ENCODE results near the gene DCAF12L1. TPM values are rescaled to one million over a fixed set of nuclear protein-coding genes. Genes with fewer than 3 reads are reported as not detected.

Gene DCAF12L1
- 0.52 TPM for polyA plus RNA-seq (2013, experiment 1 of 2)
- 0.48 TPM for polyA plus RNA-seq (2013, experiment 2 of 2)

GRCh38 chrX:126552313-126553022, at the start of gene DCAF12L1:
TSS of gene DCAF12L1 (minus strand) at chrX:126552814. CDS start at chrX:126552608, 206 bp downstream.
- peaks cover 0 to 2% (median 0%) of the 10 kb centered on the region in 3 experiments for H3K27me3 ChIP-seq (ENCODE audit: control insufficient read depth in 3 of 3, insufficient read depth in 3 of 3, low read depth in 1 of 3, low read length in 3 of 3)
- no peak within 1 kb of the TSS for H4K8ac ChIP-seq (ENCODE audit: low read depth, low read length)
- DNase-seq (ENCODE audit: low spot score), result peak; percentile 0
- H2AFZ ChIP-seq (ENCODE audit: low read length), result no peak within 1 kb of the TSS
- peak within 1 kb of the TSS; percentile 73 for H2BK12ac ChIP-seq (ENCODE audit: low read length)
- peak within 1 kb of the TSS; percentile 40 for H3K4me2 ChIP-seq (ENCODE audit: insufficient read depth, low read length, poor library complexity, severe bottlenecking)
- no peak within 1 kb of the TSS for H2AK5ac ChIP-seq (ENCODE audit: low read depth, low read length)
- H3K36me3 ChIP-seq (replicated peaks in 1 of 2; ENCODE audit: control insufficient read depth in 2 of 2, insufficient read depth in 2 of 2, low read length in 2 of 2), result no peaks in the 10 kb centered on the region
- H2BK120ac ChIP-seq (ENCODE audit: low read depth, low read length), result peak within 1 kb of the TSS; percentile 31
- H3K14ac ChIP-seq (ENCODE audit: low read length), result peak within 1 kb of the TSS; percentile 82
- H3K18ac ChIP-seq (ENCODE audit: low read length), result peak within 1 kb of the TSS; percentile 87
- H3K27ac ChIP-seq (replicated peaks; ENCODE audit: low read length), result no peak within 1 kb of the TSS
- H3K23ac ChIP-seq (ENCODE audit: low read depth, low read length, poor library complexity), result no peak within 1 kb of the TSS
- H4K91ac ChIP-seq (ENCODE audit: low read depth, low read length, poor library complexity), result no peak within 1 kb of the TSS
- H2BK15ac ChIP-seq (ENCODE audit: low read length), result no peak within 1 kb of the TSS
- no peak within 1 kb of the TSS for H2BK5ac ChIP-seq (ENCODE audit: low read length)
- WGBS, 2 donors (ENCODE audit: extremely low coverage in 2 of 2, insufficient read length in 2 of 2, insufficient replicate concordance in 1 of 2), result no CpG with 5 or more reads among the region's 83 CpGs
- no peak within 1 kb of the TSS for H3K4ac ChIP-seq (ENCODE audit: low read length)
- peak within 1 kb of the TSS in 1 of 2 donors; percentile 75 for H3K4me3 ChIP-seq (ENCODE audit: low read length in 2 of 2)
- H3K79me1 ChIP-seq (ENCODE audit: low read depth, low read length), result peaks cover 2% of the 10 kb centered on the region
- no peaks in the 10 kb centered on the region for H3K9me3 ChIP-seq (replicated peaks in 1 of 2; ENCODE audit: control insufficient read depth in 2 of 2, insufficient read depth in 1 of 2, low read depth in 1 of 2, low read length in 2 of 2)
- peak within 1 kb of the TSS; percentile 84 for H3K9ac ChIP-seq (ENCODE audit: low read depth, low read length, poor library complexity)
- H3K4me1 ChIP-seq (ENCODE audit: control insufficient read depth in 2 of 2, insufficient read depth in 1 of 2, low read depth in 1 of 2, low read length in 2 of 2), result no peaks in the 10 kb centered on the region

GRCh38 chrX:126580877-126581276, 28.3 kb upstream of the DCAF12L1 start:
- Histone ChIP-seq H3K4me3 (ENCODE audit: low read length in 2 of 2) (no peak overlapping the region), H3K27me3 (ENCODE audit: control insufficient read depth in 3 of 3, insufficient read depth in 3 of 3, low read depth in 1 of 3, low read length in 3 of 3) (no peaks in the 10 kb centered on the region), H3K18ac (ENCODE audit: low read length) (no peak overlapping the region), H3K9me3 (replicated peaks in 1 of 2; ENCODE audit: control insufficient read depth in 2 of 2, insufficient read depth in 1 of 2, low read depth in 1 of 2, low read length in 2 of 2) (no peaks in the 10 kb centered on the region), H3K36me3 (replicated peaks in 1 of 2; ENCODE audit: control insufficient read depth in 2 of 2, insufficient read depth in 2 of 2, low read length in 2 of 2) (no peaks in the 10 kb centered on the region), H3K23ac (ENCODE audit: low read depth, low read length, poor library complexity) (no peak overlapping the region), H3K14ac (ENCODE audit: low read length) (no peak overlapping the region), H3K79me1 (ENCODE audit: low read depth, low read length) (no peaks in the 10 kb centered on the region), H3K9ac (ENCODE audit: low read depth, low read length, poor library complexity) (no peak overlapping the region), H2AK5ac (ENCODE audit: low read depth, low read length) (no peak overlapping the region), H3K27ac (replicated peaks; ENCODE audit: low read length) (no peak overlapping the region), H4K91ac (ENCODE audit: low read depth, low read length, poor library complexity) (no peak overlapping the region), H3K4me2 (ENCODE audit: insufficient read depth, low read length, poor library complexity, severe bottlenecking) (no peak overlapping the region), H2BK12ac (ENCODE audit: low read length) (no peak overlapping the region), H2AFZ (ENCODE audit: low read length) (no peak overlapping the region), H3K4me1 (ENCODE audit: control insufficient read depth in 2 of 2, insufficient read depth in 1 of 2, low read depth in 1 of 2, low read length in 2 of 2) (no peaks in the 10 kb centered on the region), H4K8ac (ENCODE audit: low read depth, low read length) (no peak overlapping the region), H3K4ac (ENCODE audit: low read length) (no peak overlapping the region), H2BK15ac (ENCODE audit: low read length) (no peak overlapping the region), H2BK120ac (ENCODE audit: low read depth, low read length) (no peak overlapping the region), H2BK5ac (ENCODE audit: low read length) (no peak overlapping the region)
- WGBS, 2 donors (ENCODE audit: extremely low coverage in 2 of 2, insufficient read length in 2 of 2, insufficient replicate concordance in 1 of 2), result no CpG with 5 or more reads among the region's 39 CpGs
- no peak for DNase-seq (ENCODE audit: low spot score)

- Histone ChIP-seq H3K23ac (ENCODE audit: low read depth, low read length, poor library complexity) (no peak overlapping the region), H3K4ac (ENCODE audit: low read length) (no peak overlapping the region), H3K36me3 (replicated peaks in 1 of 2; ENCODE audit: control insufficient read depth in 2 of 2, insufficient read depth in 2 of 2, low read length in 2 of 2) (no peaks in the 10 kb centered on the region), H3K18ac (ENCODE audit: low read length) (no peak overlapping the region), H2BK5ac (ENCODE audit: low read length) (no peak overlapping the region), H3K27ac (replicated peaks; ENCODE audit: low read length) (no peak overlapping the region), H3K79me1 (ENCODE audit: low read depth, low read length) (no peaks in the 10 kb centered on the region), H3K9ac (ENCODE audit: low read depth, low read length, poor library complexity) (no peak overlapping the region), H4K8ac (ENCODE audit: low read depth, low read length) (no peak overlapping the region), H3K4me2 (ENCODE audit: insufficient read depth, low read length, poor library complexity, severe bottlenecking) (no peak overlapping the region), H3K14ac (ENCODE audit: low read length) (no peak overlapping the region), H2AK5ac (ENCODE audit: low read depth, low read length) (no peak overlapping the region), H3K9me3 (replicated peaks in 1 of 2; ENCODE audit: control insufficient read depth in 2 of 2, insufficient read depth in 1 of 2, low read depth in 1 of 2, low read length in 2 of 2) (no peaks in the 10 kb centered on the region), H3K4me3 (ENCODE audit: low read length in 2 of 2) (no peak overlapping the region), H4K91ac (ENCODE audit: low read depth, low read length, poor library complexity) (no peak overlapping the region), H3K27me3 (ENCODE audit: control insufficient read depth in 3 of 3, insufficient read depth in 3 of 3, low read depth in 1 of 3, low read length in 3 of 3) (no peaks in the 10 kb centered on the region), H3K4me1 (ENCODE audit: control insufficient read depth in 2 of 2, insufficient read depth in 1 of 2, low read depth in 1 of 2, low read length in 2 of 2) (no peaks in the 10 kb centered on the region), H2BK12ac (ENCODE audit: low read length) (no peak overlapping the region), H2AFZ (ENCODE audit: low read length) (no peak overlapping the region), H2BK120ac (ENCODE audit: low read depth, low read length) (no peak overlapping the region), H2BK15ac (ENCODE audit: low read length) (no peak overlapping the region)
- no peak for DNase-seq (ENCODE audit: low spot score)
- WGBS, 2 donors (ENCODE audit: extremely low coverage in 2 of 2, insufficient read length in 2 of 2, insufficient replicate concordance in 1 of 2), result no CpG with 5 or more reads among the region's 1 CpG
Measured at GRCh38 chrX:126575911-126576310, 23.3 kb upstream of the DCAF12L1 start.

GRCh38 chrX:126557151-126557550, 4.5 kb upstream of the DCAF12L1 start:
- H3K27ac ChIP-seq (replicated peaks; ENCODE audit: low read length), result no peak overlapping the region
- H3K14ac ChIP-seq (ENCODE audit: low read length), result no peak overlapping the region
- H4K91ac ChIP-seq (ENCODE audit: low read depth, low read length, poor library complexity), result no peak overlapping the region
- H3K4me3 ChIP-seq (ENCODE audit: low read length in 2 of 2), result no peak overlapping the region
- H3K4me1 ChIP-seq (ENCODE audit: control insufficient read depth in 2 of 2, insufficient read depth in 1 of 2, low read depth in 1 of 2, low read length in 2 of 2), result no peaks in the 10 kb centered on the region
- no peak for DNase-seq (ENCODE audit: low spot score)
- H2BK5ac ChIP-seq (ENCODE audit: low read length), result no peak overlapping the region
- H3K27me3 ChIP-seq (ENCODE audit: control insufficient read depth in 3 of 3, insufficient read depth in 3 of 3, low read depth in 1 of 3, low read length in 3 of 3), result peaks cover 0 to under 1% (median 0%) of the 10 kb centered on the region in 3 experiments
- no peaks in the 10 kb centered on the region for H3K9me3 ChIP-seq (replicated peaks in 1 of 2; ENCODE audit: control insufficient read depth in 2 of 2, insufficient read depth in 1 of 2, low read depth in 1 of 2, low read length in 2 of 2)
- H3K4me2 ChIP-seq (ENCODE audit: insufficient read depth, low read length, poor library complexity, severe bottlenecking), result no peak overlapping the region
- H3K9ac ChIP-seq (ENCODE audit: low read depth, low read length, poor library complexity), result no peak overlapping the region
- H2BK15ac ChIP-seq (ENCODE audit: low read length), result no peak overlapping the region
- no peak overlapping the region for H2AK5ac ChIP-seq (ENCODE audit: low read depth, low read length)
- no peak overlapping the region for H4K8ac ChIP-seq (ENCODE audit: low read depth, low read length)
- H3K79me1 ChIP-seq (ENCODE audit: low read depth, low read length), result no peaks in the 10 kb centered on the region
- H3K23ac ChIP-seq (ENCODE audit: low read depth, low read length, poor library complexity), result no peak overlapping the region
- H3K4ac ChIP-seq (ENCODE audit: low read length), result no peak overlapping the region
- no peak overlapping the region for H2BK120ac ChIP-seq (ENCODE audit: low read depth, low read length)
- no peak overlapping the region for H3K18ac ChIP-seq (ENCODE audit: low read length)
- H2AFZ ChIP-seq (ENCODE audit: low read length), result no peak overlapping the region
- H2BK12ac ChIP-seq (ENCODE audit: low read length), result no peak overlapping the region
- H3K36me3 ChIP-seq (replicated peaks in 1 of 2; ENCODE audit: control insufficient read depth in 2 of 2, insufficient read depth in 2 of 2, low read length in 2 of 2), result no peaks in the 10 kb centered on the region
- WGBS, 2 donors (ENCODE audit: extremely low coverage in 2 of 2, insufficient read length in 2 of 2, insufficient replicate concordance in 1 of 2), result no CpG with 5 or more reads among the region's 1 CpG
